GM12873 (cell line): Measurements from ENCODE around the gene CNBD2.

ENCODE experiments used
- TF ChIP-seq, protein P1 (sequence below): IDR thresholded peaks from 2 replicates; pipeline ENCODE4 v1.5.1; 2012; ENCODE audit warnings: low read depth, mild to moderate bottlenecking, moderate library complexity, low read length, control low read depth; ENCODE audit not compliant: insufficient read depth; ENCODE audit errors: missing control alignments

The CNBD2 gene

DNA sequence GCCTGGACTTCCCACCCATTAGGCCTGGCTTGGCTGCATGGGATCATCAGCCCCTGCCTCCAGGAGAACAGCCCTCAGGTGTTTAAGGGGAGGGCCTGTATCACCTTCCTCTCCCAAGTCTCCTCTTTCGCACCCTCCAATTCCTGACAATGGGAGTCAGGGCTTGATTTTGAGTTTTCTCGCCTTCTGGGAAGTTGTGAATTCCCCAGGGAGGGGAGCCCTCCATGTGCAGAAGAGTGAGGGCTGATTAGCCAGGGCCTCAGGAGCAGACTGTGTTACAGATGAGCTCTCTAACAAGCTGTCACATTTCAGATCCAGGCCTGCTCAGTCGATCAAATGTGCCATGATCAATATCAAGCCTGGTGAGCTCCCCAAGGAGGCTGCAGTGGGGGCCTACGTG lies 42.4 kb downstream of the CNBD2 start:
- TF ChIP-seq, protein P1, sequence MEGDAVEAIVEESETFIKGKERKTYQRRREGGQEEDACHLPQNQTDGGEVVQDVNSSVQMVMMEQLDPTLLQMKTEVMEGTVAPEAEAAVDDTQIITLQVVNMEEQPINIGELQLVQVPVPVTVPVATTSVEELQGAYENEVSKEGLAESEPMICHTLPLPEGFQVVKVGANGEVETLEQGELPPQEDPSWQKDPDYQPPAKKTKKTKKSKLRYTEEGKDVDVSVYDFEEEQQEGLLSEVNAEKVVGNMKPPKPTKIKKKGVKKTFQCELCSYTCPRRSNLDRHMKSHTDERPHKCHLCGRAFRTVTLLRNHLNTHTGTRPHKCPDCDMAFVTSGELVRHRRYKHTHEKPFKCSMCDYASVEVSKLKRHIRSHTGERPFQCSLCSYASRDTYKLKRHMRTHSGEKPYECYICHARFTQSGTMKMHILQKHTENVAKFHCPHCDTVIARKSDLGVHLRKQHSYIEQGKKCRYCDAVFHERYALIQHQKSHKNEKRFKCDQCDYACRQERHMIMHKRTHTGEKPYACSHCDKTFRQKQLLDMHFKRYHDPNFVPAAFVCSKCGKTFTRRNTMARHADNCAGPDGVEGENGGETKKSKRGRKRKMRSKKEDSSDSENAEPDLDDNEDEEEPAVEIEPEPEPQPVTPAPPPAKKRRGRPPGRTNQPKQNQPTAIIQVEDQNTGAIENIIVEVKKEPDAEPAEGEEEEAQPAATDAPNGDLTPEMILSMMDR = no peak

DNA sequence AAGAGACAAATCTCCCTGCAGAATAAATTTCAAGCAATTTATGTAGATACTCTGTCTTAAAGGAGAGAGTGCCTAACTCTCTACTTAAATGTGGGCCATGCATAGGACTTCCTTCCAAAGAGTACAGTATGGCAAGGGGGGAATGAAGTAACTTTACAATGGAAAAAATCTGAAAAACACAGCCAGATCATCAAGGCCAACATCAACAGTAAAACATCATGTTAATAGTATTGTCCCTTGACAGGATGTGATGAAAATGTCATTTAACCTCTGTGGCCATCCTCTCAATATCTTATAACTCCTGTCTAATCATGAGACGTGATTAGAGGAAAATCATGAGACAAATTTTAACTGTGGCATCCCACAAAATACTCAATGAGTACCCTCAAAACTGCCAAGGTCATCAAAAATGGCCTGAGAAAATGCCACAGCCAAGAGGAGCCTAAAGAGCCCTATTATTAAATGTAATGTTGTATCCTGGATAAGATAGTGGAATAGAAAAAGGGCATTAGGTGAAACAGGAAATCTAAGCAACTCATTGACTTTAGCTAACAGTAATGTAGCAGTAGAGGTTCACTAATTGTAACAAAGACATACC lies 47.5 kb downstream of the CNBD2 start:
- TF ChIP-seq, protein P1 = no peak

DNA sequence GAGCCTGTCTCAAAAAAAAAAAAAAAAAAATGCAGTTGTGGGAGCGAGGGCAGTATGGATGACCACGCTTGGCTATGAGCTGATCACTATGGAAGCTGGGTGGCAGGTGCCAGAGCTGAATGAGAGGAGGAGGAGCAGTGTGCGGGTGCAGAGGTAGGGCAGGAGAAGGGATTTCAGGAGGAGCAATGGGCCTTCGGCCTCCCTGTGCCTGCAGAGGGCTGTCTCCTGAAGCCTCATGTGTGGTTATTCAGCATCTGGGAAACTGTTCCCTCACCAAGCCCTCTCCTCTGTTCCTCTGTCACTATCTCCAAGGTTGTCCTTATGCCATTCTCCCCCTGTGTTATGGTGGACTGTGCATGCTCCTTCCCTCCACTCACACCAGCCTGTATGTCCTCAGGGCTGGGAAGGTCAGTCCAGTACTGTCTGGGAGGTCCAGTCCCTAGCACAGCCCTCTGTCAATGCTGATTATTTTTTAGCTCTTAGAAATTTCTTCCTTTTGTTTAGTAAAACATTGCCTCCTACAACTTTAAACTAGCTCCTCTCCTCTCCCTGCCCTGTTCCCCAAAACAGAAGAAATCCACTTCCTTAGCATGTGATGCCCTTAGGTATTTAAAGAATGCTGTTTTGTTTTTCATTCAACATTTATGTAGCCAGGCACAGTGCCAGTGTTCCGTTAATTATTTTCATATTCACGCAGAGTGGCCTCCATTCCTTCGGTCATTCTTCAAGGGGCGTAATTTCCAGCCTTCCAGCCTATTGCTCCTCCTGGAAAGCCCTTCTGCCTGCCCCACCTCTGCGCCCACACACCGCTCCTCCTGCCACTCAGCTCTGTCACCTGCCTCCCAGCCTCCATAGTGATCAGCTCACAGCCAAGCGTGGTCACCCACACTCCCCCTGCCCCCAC lies 48.9 kb downstream of the CNBD2 start:
- TF ChIP-seq, protein P1 = no peak

DNA sequence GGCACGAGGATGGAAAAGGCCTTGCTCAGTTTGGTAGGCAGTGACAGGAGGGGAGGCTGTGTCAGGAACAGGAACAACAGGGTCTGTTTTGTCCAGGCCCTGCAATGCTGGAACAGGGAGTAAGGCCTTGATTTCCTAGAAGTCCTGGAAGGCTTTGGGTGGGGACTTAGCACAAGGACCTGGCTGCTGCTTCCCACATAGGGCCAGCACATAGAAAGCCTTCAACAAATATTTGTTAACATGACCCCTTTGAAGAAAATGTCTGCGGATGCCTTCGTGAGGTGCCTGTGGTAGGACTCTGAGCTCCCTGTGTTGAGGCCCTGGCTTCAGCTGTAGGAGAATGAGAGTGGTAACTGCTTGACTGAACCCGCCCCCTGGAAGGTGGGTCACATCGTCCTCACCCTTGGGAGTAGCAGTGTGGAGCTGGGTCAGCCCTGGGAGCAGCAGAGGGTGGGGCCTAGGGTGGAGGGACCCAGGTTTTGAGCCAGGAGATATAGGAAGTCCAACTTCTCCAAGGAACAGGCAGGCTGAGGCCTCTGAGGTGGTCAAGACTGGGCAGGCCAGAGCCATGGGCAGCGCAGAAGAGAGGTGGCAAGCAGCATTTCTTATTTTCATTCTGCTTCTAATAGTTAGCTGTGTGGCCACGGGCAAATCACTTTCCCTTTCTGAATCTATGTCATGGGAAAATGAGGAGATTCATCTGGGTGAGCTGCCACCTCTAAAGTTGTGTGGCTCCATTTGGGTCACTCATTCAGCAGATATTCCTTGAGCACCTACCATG lies 50.0 kb downstream of the CNBD2 start:
- TF ChIP-seq, protein P1 = no peak

DNA sequence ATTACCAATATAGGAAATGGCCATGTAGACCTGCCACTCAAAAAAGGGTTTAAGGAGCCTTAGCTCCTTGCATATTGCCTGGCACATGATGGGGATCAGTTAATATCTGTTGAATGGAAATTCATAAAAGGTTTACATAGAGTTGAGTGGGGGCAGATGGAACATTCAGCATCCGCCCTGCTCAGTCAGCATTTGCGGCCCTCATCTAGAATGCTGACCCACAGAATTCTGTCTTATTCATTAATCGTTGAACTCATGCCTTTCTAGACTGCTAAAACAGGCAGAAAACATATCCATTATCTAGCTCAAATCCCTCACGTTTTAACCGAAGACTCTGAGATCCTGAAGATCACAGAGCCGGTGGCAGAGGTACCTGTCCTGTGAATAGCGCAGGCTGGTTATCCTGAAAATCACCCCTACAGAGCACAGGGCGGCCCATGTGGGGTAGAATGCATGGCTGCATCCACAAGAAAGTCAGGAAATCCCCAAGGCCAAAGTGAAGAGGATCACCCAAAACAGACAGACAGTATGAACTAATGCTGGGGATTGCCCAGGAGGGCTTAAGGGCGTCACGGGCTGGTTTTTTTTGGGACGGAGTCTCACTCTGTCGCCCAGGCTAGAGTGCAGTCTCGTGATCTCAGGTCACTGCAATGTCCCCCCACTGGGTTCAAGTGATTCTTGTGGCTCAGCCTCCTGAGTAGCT lies 59.9 kb downstream of the CNBD2 start:
- TF ChIP-seq, protein P1 = no peak

DNA sequence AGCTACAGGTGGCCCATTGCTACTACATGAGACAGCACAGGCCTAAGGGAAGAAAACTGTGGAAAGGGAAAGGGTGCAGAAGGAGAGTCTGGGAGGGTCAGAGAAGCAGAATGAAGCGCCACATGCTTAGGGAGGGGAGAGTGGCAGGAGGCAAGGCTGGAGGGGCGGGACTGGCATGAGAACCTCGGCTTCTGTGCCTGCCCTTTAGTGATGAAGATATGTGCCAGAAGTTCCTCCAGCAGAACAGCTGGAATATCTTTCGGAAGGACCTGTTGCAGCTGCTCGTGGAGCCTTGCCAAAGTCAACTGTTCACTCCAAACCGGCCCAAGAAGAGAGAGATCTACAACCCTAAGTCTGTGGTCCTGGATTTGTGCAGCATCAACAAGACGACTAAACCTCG lies 61.8 kb downstream of the CNBD2 start:
- TF ChIP-seq, protein P1 = no peak
